ENCODE data around the gene ATG101.

Gene ATG101

GRCh38 chr12:52060498-52061177 is 9.1 kb upstream of the ATG101 start:
- TF ChIP-seq CTCF (IDR thresholded peaks at IDR 0.05; ENCODE audit: low read depth, low read length) = no peak

GRCh38 chr12:52061470-52062166 is 8.2 kb upstream of the ATG101 start:
- H3K4me3 ChIP-seq (ENCODE audit: low read depth, low read length) = no peak overlapping the region
- TF ChIP-seq CTCF (IDR thresholded peaks at IDR 0.05; ENCODE audit: low read depth, low read length) = no peak

More at GRCh38 chr12:52060498-52061177, 9.1 kb upstream of the ATG101 start:
- H3K4me3 ChIP-seq (ENCODE audit: low read depth, low read length) = no peak overlapping the region

GRCh38 chr12:52062167-52063081 is 7.4 kb upstream of the ATG101 start:
- no peak for TF ChIP-seq CTCF (IDR thresholded peaks at IDR 0.05; ENCODE audit: low read depth, low read length)
- H3K4me3 ChIP-seq (ENCODE audit: low read depth, low read length) = no peak overlapping the region

DNA sequence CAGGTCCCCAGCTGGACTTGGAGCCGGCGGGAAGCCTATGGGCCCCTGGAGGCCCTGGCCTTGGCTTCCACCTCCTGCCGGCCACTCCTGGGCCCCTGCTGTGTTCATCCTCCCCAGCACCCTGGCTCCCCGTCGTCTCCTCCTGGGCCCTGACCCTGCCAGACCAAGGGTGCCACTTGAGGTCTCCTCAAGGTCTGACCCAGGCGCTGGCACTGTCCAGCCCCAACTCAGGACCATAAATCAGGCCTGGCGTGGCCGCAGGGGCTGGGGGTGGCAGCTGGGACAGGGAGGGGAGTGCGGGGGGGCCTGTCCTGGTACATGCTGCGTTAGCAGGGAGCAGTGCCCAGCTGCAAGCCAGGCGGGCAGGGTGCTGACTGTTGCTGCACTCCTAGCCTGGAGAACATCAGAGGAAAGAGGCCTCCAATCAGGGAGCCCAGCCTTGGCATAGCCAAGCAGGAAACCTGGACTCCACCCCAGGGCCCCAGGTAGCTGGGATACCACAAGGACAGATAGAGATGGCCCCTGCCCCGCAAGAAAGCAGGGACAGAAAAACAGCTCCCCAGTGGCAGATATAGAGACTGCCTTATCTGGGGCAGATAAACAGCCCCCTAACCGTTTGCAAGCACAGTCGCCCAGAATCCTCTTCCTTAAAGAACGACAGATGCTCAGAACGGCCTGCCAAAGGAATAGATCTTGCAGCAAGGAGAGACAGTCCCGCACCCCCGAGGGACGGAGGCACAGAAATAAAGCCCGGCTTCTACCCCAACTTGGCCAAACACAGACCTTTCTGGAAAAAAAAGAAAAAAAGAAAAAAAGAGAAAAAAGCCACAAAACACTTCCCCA is 6.5 kb upstream of the ATG101 start:
- TF ChIP-seq CTCF (IDR thresholded peaks at IDR 0.05; ENCODE audit: low read depth, low read length) = no peak
- no peak overlapping the region for H3K4me3 ChIP-seq (ENCODE audit: low read depth, low read length)

DNA sequence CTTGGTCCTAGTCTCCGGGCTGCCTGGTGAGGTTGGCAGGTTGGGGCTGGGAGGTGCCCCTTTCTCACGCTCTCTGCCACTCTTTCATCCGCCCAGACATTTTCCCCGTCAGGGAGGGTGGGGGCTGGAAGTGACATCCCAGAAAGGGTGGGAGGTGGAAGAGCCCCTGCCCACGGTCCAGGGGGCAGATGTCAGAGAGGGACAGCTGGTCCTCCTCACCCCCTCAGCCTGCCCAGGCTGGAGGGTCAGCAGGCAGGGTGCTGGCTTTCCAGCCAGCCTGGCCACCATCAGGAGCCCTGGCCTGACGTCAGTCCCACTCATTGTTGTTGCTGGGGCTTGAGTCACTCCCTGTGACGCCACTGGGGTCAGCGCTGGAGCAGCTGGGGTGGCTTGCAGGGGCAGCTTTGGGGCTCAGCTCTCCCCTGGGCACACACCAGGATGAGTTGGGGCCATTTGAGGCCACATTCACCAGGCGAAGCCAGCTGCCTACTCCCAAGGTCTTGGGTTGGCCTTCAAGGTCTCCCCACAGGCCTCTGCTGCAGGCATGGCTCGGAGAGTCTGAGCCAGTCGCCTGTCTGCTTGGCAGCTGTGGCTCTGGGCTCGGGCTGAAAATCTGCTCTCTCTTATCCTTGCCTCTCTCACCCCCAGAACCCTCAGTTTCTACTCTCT is 5.7 kb upstream of the ATG101 start:
- no peak overlapping the region for H3K4me3 ChIP-seq (ENCODE audit: low read depth, low read length)
- TF ChIP-seq CTCF (IDR thresholded peaks at IDR 0.05; ENCODE audit: low read depth, low read length) = no peak

DNA sequence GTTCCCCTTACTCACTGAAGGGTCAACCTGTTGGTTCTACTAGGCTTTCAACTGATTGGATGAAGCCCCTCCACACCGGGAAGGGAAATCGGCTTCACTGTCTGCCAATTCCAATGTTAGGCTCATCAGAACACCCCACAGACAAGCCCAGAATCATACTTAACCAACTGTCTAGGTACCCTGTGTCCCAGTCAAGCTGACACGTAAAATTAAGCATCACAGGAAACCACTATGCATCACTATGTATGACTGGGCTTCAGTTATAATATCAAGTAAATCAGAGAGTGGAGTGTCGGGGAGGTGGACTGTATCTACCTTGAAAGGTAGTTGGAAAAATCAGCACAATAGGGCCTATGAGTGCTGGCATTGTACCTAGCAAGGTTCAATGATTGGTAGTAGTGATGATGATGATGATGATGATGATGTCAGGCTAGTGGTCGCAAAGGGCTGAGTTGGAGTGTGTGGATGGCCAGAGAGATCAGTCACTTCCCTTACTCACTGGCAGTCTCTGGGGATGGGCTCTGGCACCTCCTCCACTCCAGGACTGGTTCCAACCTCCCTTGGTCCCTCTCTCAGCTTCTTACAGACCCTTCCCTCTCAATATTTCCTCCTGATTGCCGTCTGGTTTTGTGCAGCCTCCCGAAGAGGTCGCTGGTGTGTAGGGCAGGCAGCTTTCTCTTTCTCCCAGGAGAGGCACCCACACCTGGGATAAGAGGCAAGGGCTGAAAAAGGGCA is 3.3 kb upstream of the ATG101 start:
- TF ChIP-seq CTCF (IDR thresholded peaks at IDR 0.05; ENCODE audit: low read depth, low read length) = no peak
- H3K4me3 ChIP-seq (ENCODE audit: low read depth, low read length) = no peak overlapping the region

Data from WI38 (cell line).